Activated CD8-positive, alpha-beta T cell treated with anti-CD3 and anti-CD28 coated beads, Interleukin-2, amount 10 ng/mL, durations not matched to agents 7 days and 5 days (primary cell): Measurements from ENCODE around the gene NR2C2. TPM values are rescaled to one million over a fixed set of nuclear protein-coding genes. Genes with fewer than 3 reads are reported as not detected.

Experiments
- ATAC-seq: fragments of 150-1000 bp; cut with Tn5 transposase; one replicate; pipeline ENCODE4 v1.10.0; 2021; ENCODE audit warnings: moderate library complexity
- CTCF ChIA-PET: fragments of 350-600 bp; sonication (Branson Sonifier 250); formaldehyde crosslinking; loops from one replicate; lab custom pipeline; 2021; ENCODE audit warnings: antibody characterized with exemption; lab: Charles Lee
- POLR2A ChIA-PET: fragments of 350-600 bp; sonication (Branson Sonifier 250); formaldehyde crosslinking; loops from one replicate; lab custom pipeline; 2021; ENCODE audit warnings: antibody characterized with exemption; lab: Charles Lee
- DNase-seq: peaks from one replicate; pipeline ENCODE4 v3.0.0-alpha.2; 2020
- H3K27ac Mint-ChIP-seq: one replicate; pipeline ENCODE4 v1.8.0; 2021; ENCODE audit warnings: mild to moderate bottlenecking, mixed read lengths
- H3K27me3 Mint-ChIP-seq: one replicate; pipeline ENCODE4 v1.8.0; 2021; ENCODE audit warnings: low read depth, mixed read lengths
- H3K36me3 Mint-ChIP-seq: one replicate; pipeline ENCODE4 v1.8.0; 2021; ENCODE audit warnings: low read depth, mixed read lengths
- H3K4me1 Mint-ChIP-seq: one replicate; pipeline ENCODE4 v1.8.0; 2021; ENCODE audit warnings: low read depth, mixed read lengths
- H3K4me3 Mint-ChIP-seq: one replicate; pipeline ENCODE4 v1.8.0; 2021; ENCODE audit warnings: mild to moderate bottlenecking, mixed read lengths
- H3K9me3 Mint-ChIP-seq: one replicate; pipeline ENCODE4 v1.8.0; 2022; ENCODE audit warnings: mixed read lengths; ENCODE audit not compliant: insufficient read depth
- total RNA-seq, 2 experiments: library from RNA; stranded (reverse); gene quantifications; one replicate each; pipeline ENCODE4 v1.2.3, GENCODE V29; 2021

Gene NR2C2
- total RNA-seq, 2 experiments from 2014 or later = 57.4 to 59.6 TPM

DNA sequence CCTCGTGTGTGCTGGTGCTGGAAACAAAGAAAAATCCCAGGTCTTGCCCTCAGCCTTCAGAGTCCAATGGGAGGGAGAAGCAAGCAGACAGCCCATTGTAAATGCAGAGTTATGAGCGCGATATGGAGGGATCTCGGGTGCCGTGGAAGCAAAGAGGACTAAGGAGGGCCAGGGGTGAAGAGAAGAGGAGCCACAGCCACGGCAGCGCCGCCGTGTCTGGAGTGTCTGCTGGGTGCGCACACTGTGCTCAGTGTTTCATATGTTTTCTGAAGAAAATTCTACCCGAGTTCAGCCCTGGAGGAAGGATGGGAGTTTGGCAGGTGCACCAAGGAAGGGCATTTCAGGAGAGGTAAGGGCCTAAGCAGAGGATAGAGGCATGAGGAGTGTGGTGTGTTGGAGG is 35.7 kb upstream of the NR2C2 start:
- Mint-ChIP-seq H3K4me3 (no peak overlapping the region), H3K27me3 (peaks cover 6% of the 10 kb centered on the region), H3K27ac (peak overlapping the region; percentile 18), H3K9me3 (no peaks in the 10 kb centered on the region), H3K4me1 (peaks cover 4% of the 10 kb centered on the region), H3K36me3 (no peaks in the 10 kb centered on the region)
- CTCF ChIA-PET = interaction anchor here (0.7 kb wide), 1 partner anchor 275 kb away, joined by 3 read pairs; no protein-coding TSS in a partner anchor
- DNase-seq (no peak), ATAC-seq (no peak)
- POLR2A ChIA-PET = interaction anchor here (0.6 kb wide), 1 partner anchor 10 kb away, joined by 4 read pairs; no protein-coding TSS in a partner anchor

- Mint-ChIP-seq H3K4me1 (no peaks in the 10 kb centered on the region), H3K27me3 (peaks cover 13% of the 10 kb centered on the region), H3K27ac (no peak overlapping the region), H3K36me3 (no peaks in the 10 kb centered on the region), H3K9me3 (no peaks in the 10 kb centered on the region), H3K4me3 (no peak overlapping the region)
- DNase-seq = no peak
- POLR2A ChIA-PET = no interaction called here
- CTCF ChIA-PET = interaction anchor here (1.0 kb wide), 3 partner anchors 122 to 281 kb away, joined by 3 to 4 read pairs (median 3); no protein-coding TSS in a partner anchor
- ATAC-seq = no peak
These were observed 34.1 kb upstream of the NR2C2 start for GRCh38 chr3:14913071-14913925.

DNA sequence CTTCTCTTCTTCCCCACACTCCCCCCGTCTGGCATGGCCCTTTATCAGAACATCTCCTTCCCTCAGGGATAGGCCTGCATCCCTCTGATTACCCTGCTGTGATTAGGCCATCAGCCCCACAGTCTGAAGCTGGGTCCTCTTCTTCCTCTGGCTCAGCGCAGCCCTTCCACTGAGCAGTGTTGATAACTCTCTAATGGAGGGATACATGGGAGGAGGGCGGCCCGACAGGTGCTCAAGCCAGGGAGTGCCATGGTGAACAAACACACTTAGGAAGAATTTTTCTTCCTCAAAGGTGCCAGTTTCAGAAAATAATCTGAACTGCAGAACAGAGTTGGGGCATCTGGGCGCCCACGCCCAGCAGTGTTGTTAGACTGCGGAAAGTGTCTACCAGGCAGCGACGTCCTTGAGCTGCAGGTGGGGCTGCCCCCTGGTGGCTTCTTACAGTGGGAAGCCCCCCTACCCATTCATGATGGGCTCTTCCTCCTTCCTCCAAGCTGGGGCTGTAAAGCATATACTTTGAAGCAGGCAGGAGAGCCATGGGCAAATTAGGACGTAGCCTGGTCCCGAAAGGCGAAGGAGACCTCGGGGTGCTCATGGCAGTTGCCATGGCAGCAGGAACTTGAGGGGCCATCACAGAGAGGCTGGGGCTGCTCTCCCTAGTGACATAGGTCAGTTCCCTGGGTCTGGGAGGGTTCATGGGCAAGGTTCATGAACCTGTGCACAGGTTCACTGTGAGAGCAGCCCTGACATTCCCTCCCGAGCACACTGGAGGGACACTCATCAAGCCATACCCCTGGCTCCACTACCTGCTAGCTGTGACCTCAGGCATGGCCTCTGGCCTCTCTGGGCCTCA is 33.2 kb upstream of the NR2C2 start:
- Mint-ChIP-seq H3K27me3 (peaks cover 13% of the 10 kb centered on the region), H3K9me3 (no peaks in the 10 kb centered on the region), H3K36me3 (no peaks in the 10 kb centered on the region), H3K4me1 (no peaks in the 10 kb centered on the region), H3K4me3 (no peak overlapping the region), H3K27ac (no peak overlapping the region)
- no peak for DNase-seq
- CTCF ChIA-PET = interaction anchor here (1.0 kb wide), 3 partner anchors 123 to 282 kb away, joined by 3 to 4 read pairs (median 3); no protein-coding TSS in a partner anchor
- ATAC-seq = no peak
- POLR2A ChIA-PET = interaction anchor here (1.1 kb wide), 1 partner anchor 263 kb away, joined by 3 read pairs; the partner anchor contains the start of gene CCDC174

- H3K4me3 Mint-ChIP-seq = no peak overlapping the region
- DNase-seq (no peak), ATAC-seq (no peak)
- H3K27ac Mint-ChIP-seq = no peak overlapping the region
- no peaks in the 10 kb centered on the region for H3K36me3 Mint-ChIP-seq
- POLR2A ChIA-PET = interaction anchor here (1.1 kb wide), 1 partner anchor 263 kb away, joined by 3 read pairs; the partner anchor contains the start of gene CCDC174
- H3K27me3 Mint-ChIP-seq = peaks cover 13% of the 10 kb centered on the region
- CTCF ChIA-PET = interaction anchor here (1.0 kb wide), 1 partner anchor 137 kb away, joined by 3 read pairs; no protein-coding TSS in a partner anchor
- H3K4me1 Mint-ChIP-seq = no peaks in the 10 kb centered on the region
- no peaks in the 10 kb centered on the region for H3K9me3 Mint-ChIP-seq
These were observed 32.6 kb upstream of the NR2C2 start for GRCh38 chr3:14914779-14915117.

DNA sequence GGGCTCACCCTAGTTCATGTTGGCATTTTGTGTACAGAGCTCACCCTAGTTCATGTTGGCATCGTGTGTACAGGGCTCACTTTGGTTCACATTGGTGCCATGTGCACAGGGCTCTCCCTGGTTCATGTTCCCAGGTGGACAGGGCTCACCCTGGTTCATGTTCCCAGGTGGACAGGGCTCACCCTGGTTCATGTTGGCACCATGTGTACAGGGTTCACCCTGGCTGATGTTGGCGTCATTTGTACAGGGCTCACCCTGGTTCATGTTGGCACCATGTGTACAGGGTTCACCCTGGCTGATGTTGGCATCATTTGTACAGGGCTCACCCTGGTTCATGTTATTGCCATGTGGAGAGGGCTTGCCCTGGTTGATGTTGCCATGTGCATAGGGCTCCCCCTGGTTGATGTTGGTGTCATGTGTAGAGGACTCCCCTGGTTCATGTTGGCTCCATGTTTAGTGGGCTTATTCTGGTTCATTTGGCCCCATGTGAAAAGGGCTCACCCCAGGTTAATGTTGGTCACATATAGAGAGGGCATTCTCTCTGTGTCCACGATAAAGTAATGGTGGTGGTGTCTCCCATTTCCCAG is 31.7 kb upstream of the NR2C2 start:
- H3K9me3 Mint-ChIP-seq = no peaks in the 10 kb centered on the region
- DNase-seq (peak; percentile 56), ATAC-seq (peak; percentile 63)
- H3K36me3 Mint-ChIP-seq = no peaks in the 10 kb centered on the region
- POLR2A ChIA-PET = no interaction called here
- H3K4me1 Mint-ChIP-seq = no peaks in the 10 kb centered on the region
- CTCF ChIA-PET = interaction anchor here (1.2 to 1.6 kb wide), 2 partner anchors 41 to 125 kb away, joined by 3 to 8 read pairs; no protein-coding TSS in a partner anchor
- H3K27ac Mint-ChIP-seq = no peak overlapping the region
- H3K4me3 Mint-ChIP-seq = no peak overlapping the region
- peaks cover 13% of the 10 kb centered on the region for H3K27me3 Mint-ChIP-seq

DNA sequence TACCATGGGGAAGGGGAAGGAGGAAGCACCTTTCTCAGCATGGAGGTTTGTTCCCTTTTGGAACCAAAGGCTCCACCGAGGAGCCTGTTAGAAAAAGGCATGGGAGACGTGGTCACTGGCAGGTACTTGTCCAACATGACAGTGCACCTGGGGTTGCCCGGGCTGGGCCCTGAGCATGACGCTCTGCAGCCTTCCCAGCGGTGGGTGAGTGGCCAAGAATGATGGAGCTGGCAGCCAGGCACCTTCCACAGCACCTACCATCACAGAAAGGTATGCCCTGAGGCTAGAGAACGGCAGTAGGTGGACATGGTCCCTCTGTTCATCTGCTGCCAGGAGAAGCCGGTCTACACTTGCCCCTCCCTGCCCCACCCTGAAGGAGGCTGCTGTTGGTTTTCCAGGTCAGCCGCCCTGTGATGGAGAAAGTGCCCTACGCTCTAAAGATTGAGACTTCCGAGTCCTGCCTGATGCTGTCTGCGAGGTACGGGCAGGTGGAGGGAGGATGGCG is 29.0 kb upstream of the NR2C2 start:
- CTCF ChIA-PET = interaction anchor here (1.3 kb wide), 1 partner anchor 267 kb away, joined by 3 read pairs; the partner anchor contains the start of gene CCDC174
- H3K36me3 Mint-ChIP-seq = no peaks in the 10 kb centered on the region
- H3K4me3 Mint-ChIP-seq = no peak overlapping the region
- H3K4me1 Mint-ChIP-seq = no peaks in the 10 kb centered on the region
- POLR2A ChIA-PET = no interaction called here
- peaks cover 7% of the 10 kb centered on the region for H3K27me3 Mint-ChIP-seq
- H3K9me3 Mint-ChIP-seq = no peaks in the 10 kb centered on the region
- DNase-seq (no peak), ATAC-seq (no peak)
- no peak overlapping the region for H3K27ac Mint-ChIP-seq

DNA sequence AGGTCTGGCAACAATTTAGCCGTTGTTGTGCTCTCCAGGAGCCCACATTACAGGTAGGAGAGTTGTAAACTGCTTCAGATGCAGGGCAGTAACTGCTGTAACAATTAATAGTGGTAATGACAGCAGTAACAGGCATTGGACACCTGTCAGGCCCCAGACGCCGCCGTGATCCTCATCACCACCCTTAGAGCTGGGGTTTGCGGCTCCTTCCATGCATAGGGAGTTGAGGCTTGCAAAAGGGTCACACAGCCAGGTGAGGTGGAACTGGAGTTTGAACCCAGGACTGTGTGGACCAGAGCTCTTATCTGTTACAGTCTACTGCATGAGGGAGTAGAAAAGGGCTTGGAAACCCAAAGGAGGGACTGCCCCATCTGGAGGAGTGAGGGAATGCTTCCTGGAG is 26.8 kb upstream of the NR2C2 start:
- no peaks in the 10 kb centered on the region for H3K9me3 Mint-ChIP-seq
- H3K4me3 Mint-ChIP-seq = no peak overlapping the region
- CTCF ChIA-PET = interaction anchor here (0.6 to 3.1 kb wide), 28 partner anchors 24 to 1024 kb away, joined by 3 to 38 read pairs (median 4); partner anchors contain the start of genes CCDC174 and MRPS25
- POLR2A ChIA-PET = interaction anchor here (1.8 kb wide), 1 partner anchor 269 kb away, joined by 8 read pairs; the partner anchor contains the start of gene CCDC174
- ATAC-seq = peak; percentile 6
- no peak for DNase-seq
- H3K36me3 Mint-ChIP-seq = no peaks in the 10 kb centered on the region
- no peak overlapping the region for H3K27ac Mint-ChIP-seq
- peaks cover 7% of the 10 kb centered on the region for H3K27me3 Mint-ChIP-seq
- no peaks in the 10 kb centered on the region for H3K4me1 Mint-ChIP-seq

DNA sequence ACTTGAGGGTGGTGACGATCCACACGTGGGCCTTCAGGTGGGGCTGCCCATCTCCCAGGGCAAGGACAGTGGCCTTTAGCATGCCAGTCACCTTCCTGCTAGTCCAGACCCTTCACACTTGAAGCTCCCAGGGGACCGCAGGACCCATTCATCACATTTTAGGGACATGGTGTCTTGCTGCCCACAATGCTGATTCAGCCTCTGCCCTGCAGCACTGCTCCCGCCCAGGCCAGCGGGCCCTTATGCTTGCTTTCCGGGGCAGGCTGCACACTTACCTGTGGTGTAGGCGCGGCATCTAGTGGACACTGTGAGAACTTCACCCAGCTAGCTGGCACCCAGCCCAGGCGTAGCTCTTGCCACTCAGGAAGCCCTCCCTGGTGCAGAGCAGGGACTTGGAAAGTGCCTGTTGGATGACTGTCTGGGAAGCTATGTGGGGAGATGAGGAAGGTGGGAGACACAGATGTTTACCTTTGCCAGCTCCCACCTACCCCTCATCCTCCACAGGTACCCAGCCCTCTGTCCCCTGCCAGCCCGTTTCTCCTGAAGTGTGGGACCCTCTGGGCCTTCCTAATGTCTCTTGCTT is 26.3 kb upstream of the NR2C2 start:
- Mint-ChIP-seq H3K4me3 (no peak overlapping the region), H3K9me3 (no peaks in the 10 kb centered on the region)

GRCh38 chr3:14921811-14922705 is 25.3 kb upstream of the NR2C2 start:
- no peak overlapping the region for H3K4me3 Mint-ChIP-seq
- no peaks in the 10 kb centered on the region for H3K36me3 Mint-ChIP-seq
- no peak for DNase-seq
- H3K4me1 Mint-ChIP-seq = no peaks in the 10 kb centered on the region
- no peaks in the 10 kb centered on the region for H3K9me3 Mint-ChIP-seq
- H3K27ac Mint-ChIP-seq = no peak overlapping the region
- ChIA-PET POLR2A (interaction anchor here (0.5 to 1.8 kb wide), 2 partner anchors 10 to 270 kb away, joined by 4 to 8 read pairs; partner anchors contain the start of gene CCDC174), CTCF (interaction anchor here (0.6 to 3.1 kb wide), 40 partner anchors 8 to 1025 kb away, joined by 3 to 38 read pairs (median 4); partner anchors contain the start of genes C3orf20 and CCDC174)
- peaks cover 4% of the 10 kb centered on the region for H3K27me3 Mint-ChIP-seq
- ATAC-seq = no peak

More for the DNA sequence above, 26.3 kb upstream of the NR2C2 start:
- CTCF ChIA-PET = interaction anchor here (0.6 to 3.1 kb wide), 41 partner anchors 9 to 1025 kb away, joined by 3 to 38 read pairs (median 4); partner anchors contain the start of genes C3orf20, CCDC174 and MRPS25
- no peaks in the 10 kb centered on the region for H3K36me3 Mint-ChIP-seq
- H3K27me3 Mint-ChIP-seq = peaks cover 7% of the 10 kb centered on the region
- POLR2A ChIA-PET = interaction anchor here (1.8 kb wide), 1 partner anchor 269 kb away, joined by 8 read pairs; the partner anchor contains the start of gene CCDC174
- DNase-seq (peak; percentile 87), ATAC-seq (peak; percentile 92)
- no peaks in the 10 kb centered on the region for H3K4me1 Mint-ChIP-seq
- no peak overlapping the region for H3K27ac Mint-ChIP-seq

DNA sequence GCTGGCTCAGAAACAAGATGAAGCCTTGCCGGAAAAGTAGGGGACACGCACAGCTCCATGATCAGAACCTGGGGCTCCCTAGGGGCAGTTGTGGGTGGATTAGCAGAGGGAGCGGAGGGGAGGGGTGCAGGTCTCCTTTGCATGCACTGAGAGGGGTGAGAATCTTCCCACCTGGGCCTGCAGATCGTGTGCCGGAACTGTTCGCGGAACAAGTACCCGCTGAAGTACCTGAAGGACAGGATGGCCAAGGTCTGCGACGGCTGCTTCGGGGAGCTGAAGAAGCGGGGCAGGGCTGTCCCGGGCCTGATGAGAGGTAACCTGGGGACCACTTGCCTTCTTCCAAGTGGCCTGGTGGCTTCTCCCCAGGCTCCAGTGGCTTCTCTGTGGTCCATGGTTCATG is 24.5 kb upstream of the NR2C2 start:
- CTCF ChIA-PET = interaction anchor here (0.9 to 1.5 kb wide), 3 partner anchors 9 to 143 kb away, joined by 3 to 4 read pairs (median 3); no protein-coding TSS in a partner anchor
- no peak for ATAC-seq

More for the DNA sequence above, 24.5 kb upstream of the NR2C2 start:
- H3K4me1 Mint-ChIP-seq = no peaks in the 10 kb centered on the region
- no peak overlapping the region for H3K4me3 Mint-ChIP-seq
- no peaks in the 10 kb centered on the region for H3K9me3 Mint-ChIP-seq
- H3K36me3 Mint-ChIP-seq = no peaks in the 10 kb centered on the region
- no peak for DNase-seq
- peaks cover 2% of the 10 kb centered on the region for H3K27me3 Mint-ChIP-seq
- no peak overlapping the region for H3K27ac Mint-ChIP-seq
- POLR2A ChIA-PET = no interaction called here
